GM12878 (cell line): ENCODE data around the gene ZSWIM9. TPM values are rescaled to one million over a fixed set of nuclear protein-coding genes. Genes with fewer than 3 reads are reported as not detected.

Source experiments
- ATF7 ChIP-seq: fragments of 450-650 bp; IDR thresholded peaks from 2 replicates; pipeline ENCODE4 v1.6.1; 2016; ENCODE audit warnings: low read depth, mild to moderate bottlenecking
- BRCA1 ChIP-seq: IDR thresholded peaks from 2 replicates; pipeline ENCODE4 v1.6.1; 2011; ENCODE audit warnings: low read depth, low read length, improper control_type of control experiment
- CEBPB ChIP-seq, 2 experiments: fragments of 150-350 bp in 1 of 2; IDR thresholded peaks; 2 replicates each; pipeline ENCODE4 v1.6.1; 2012 to 2014; ENCODE audit warnings: low read depth in 2 of 2, low read length in 2 of 2, borderline replicate concordance in 1 of 2, inconsistent platforms in 1 of 2
- EED ChIP-seq: sonication (generic); IDR thresholded peaks from 2 replicates; pipeline ENCODE4 v1.6.1; 2016; ENCODE audit warnings: antibody characterized with exemption, low read depth
- EP300 ChIP-seq, 2 experiments: fragments of 150-350 bp in 1 of 2; IDR thresholded peaks; 2 replicates each; pipeline ENCODE4 v1.6.1; 2011 to 2012; ENCODE audit warnings: low read depth in 2 of 2, low read length in 2 of 2, borderline replicate concordance in 1 of 2, improper control_type of control experiment in 1 of 2, inconsistent platforms in 1 of 2; ENCODE audit not compliant: control insufficient read depth in 1 of 2
- FOXK2 ChIP-seq: fragments of 450-650 bp; IDR thresholded peaks from 2 replicates; pipeline ENCODE4 v1.6.1; 2017; ENCODE audit warnings: mild to moderate bottlenecking, moderate library complexity
- IRF4 ChIP-seq: IDR thresholded peaks from 2 replicates; pipeline ENCODE4 v1.6.1; 2011; ENCODE audit warnings: low read depth, low read length
- KLF5 ChIP-seq: fragments of 450-650 bp; IDR thresholded peaks from 2 replicates; pipeline ENCODE4 v1.6.1; 2014; ENCODE audit warnings: mild to moderate bottlenecking; ENCODE audit not compliant: partially characterized antibody
- MTA3 ChIP-seq: IDR thresholded peaks from 2 replicates; pipeline ENCODE4 v1.6.1; 2012; ENCODE audit warnings: low read length, inconsistent platforms, borderline replicate concordance
- NBN ChIP-seq: fragments of 450-650 bp; IDR thresholded peaks from 2 replicates; pipeline ENCODE4 v1.6.1; 2016
- PML ChIP-seq: IDR thresholded peaks from 2 replicates; pipeline ENCODE4 v1.6.1; 2012; ENCODE audit warnings: low read length, inconsistent platforms
- RFX5 ChIP-seq: IDR thresholded peaks from 2 replicates; pipeline ENCODE4 v1.6.1; 2011; ENCODE audit warnings: low read depth, low read length, improper control_type of control experiment
- SMAD5 ChIP-seq: IDR thresholded peaks from 2 replicates; pipeline ENCODE4 v1.6.1; 2016; ENCODE audit warnings: antibody characterized with exemption, low read depth
- SMARCA5 ChIP-seq: fragments of 450-650 bp; IDR thresholded peaks from 2 replicates; pipeline ENCODE4 v1.6.1; 2017; ENCODE audit warnings: mild to moderate bottlenecking
- SP1 ChIP-seq: IDR thresholded peaks from one replicate; pipeline ENCODE4 v1.6.1; 2011; ENCODE audit warnings: low read depth, low read length
- SRF ChIP-seq, 2 experiments: IDR thresholded peaks; 2 replicates each; pipeline ENCODE4 v1.6.1; 2011; ENCODE audit warnings: low read depth in 2 of 2, low read length in 2 of 2, mild to moderate bottlenecking in 1 of 2, moderate library complexity in 1 of 2
- TAF1 ChIP-seq: IDR thresholded peaks from 2 replicates; pipeline ENCODE4 v1.6.1; 2011; ENCODE audit warnings: mild to moderate bottlenecking, low read depth, low read length, borderline replicate concordance
- TCF7 ChIP-seq: IDR thresholded peaks from 2 replicates; pipeline ENCODE4 v1.6.1; 2014; ENCODE audit warnings: antibody characterized with exemption, borderline replicate concordance
- polyA plus RNA-seq, 11 experiments: library from polyadenylated mRNA; depleted of rRNA in 4 of 11; unstranded in 6 of 11; stranded (reverse) in 5 of 11; fragments of >200 nt; fragmentation: Nextera tagmentation in 4 of 11; fragmentation: Illumina TruSeq in 1 of 11; extraction: Ambion mirVana in 4 of 11; extraction: Trizol in 1 of 11; gene quantifications; 1 replicate in 1 of 11; 2 replicates in 10 of 11; pipeline versions ENCODE4 v1.2.1 to v1.2.3, GENCODE V29; 2011 to 2016; ENCODE audit warnings: inconsistent platforms in 2 of 11, missing spikeins in 2 of 11, low read depth in 1 of 11
- total RNA-seq, 4 experiments: library from RNA; depleted of rRNA in 3 of 4; stranded (reverse); fragments of >200 nt in 3 of 4; fragmentation: Illumina TruSeq in 1 of 4; extraction: Trizol in 1 of 4; gene quantifications; 2 replicates each; pipeline versions ENCODE4 v1.2.1 to v1.2.3, GENCODE V29; 2013 to 2021
- TF ChIP-seq, protein P1 (sequence below): IDR thresholded peaks from 2 replicates; pipeline ENCODE4 v1.6.1; 2012; ENCODE audit warnings: mild to moderate bottlenecking, low read depth, low read length
- TF ChIP-seq, protein P2 (sequence below): IDR thresholded peaks from 2 replicates; pipeline ENCODE4 v1.6.1; 2012; ENCODE audit warnings: low read depth, low read length, improper control_type of control experiment
- TF ChIP-seq, protein P3 (sequence below): IDR thresholded peaks from 2 replicates; pipeline ENCODE4 v1.6.1; 2011; ENCODE audit warnings: mild to moderate bottlenecking, low read depth, low read length, moderate library complexity; ENCODE audit not compliant: insufficient replicate concordance
- TF ChIP-seq, protein P4 (sequence below), 3 experiments: IDR thresholded peaks in 2 of 3; conservative IDR thresholded peaks in 1 of 3; 2 replicates each; pipeline ENCODE4 v1.5.1; 2011; ENCODE audit warnings: low read depth in 3 of 3, low read length in 3 of 3, mild to moderate bottlenecking in 3 of 3, control low read depth in 2 of 3, moderate library complexity in 2 of 3, inconsistent platforms in 1 of 3, mixed read lengths in 1 of 3; ENCODE audit not compliant: control insufficient read depth in 2 of 3, insufficient read depth in 1 of 3; ENCODE audit errors: extremely low read depth in 1 of 3
- TF ChIP-seq, protein P5 (sequence below): IDR thresholded peaks from 2 replicates; pipeline ENCODE4 v1.6.1; 2011; ENCODE audit warnings: low read depth, mild to moderate bottlenecking, low read length, moderate library complexity, borderline replicate concordance; ENCODE audit errors: extremely low read depth

Gene ZSWIM9
- total and polyA plus RNA-seq, 10 of the 15 experiments (the other 5 are each of a cell fraction or from before 2014, with no cell fraction given) = 0.29 to 6.2 (median 1.4) TPM; not detected in 1

DNA sequence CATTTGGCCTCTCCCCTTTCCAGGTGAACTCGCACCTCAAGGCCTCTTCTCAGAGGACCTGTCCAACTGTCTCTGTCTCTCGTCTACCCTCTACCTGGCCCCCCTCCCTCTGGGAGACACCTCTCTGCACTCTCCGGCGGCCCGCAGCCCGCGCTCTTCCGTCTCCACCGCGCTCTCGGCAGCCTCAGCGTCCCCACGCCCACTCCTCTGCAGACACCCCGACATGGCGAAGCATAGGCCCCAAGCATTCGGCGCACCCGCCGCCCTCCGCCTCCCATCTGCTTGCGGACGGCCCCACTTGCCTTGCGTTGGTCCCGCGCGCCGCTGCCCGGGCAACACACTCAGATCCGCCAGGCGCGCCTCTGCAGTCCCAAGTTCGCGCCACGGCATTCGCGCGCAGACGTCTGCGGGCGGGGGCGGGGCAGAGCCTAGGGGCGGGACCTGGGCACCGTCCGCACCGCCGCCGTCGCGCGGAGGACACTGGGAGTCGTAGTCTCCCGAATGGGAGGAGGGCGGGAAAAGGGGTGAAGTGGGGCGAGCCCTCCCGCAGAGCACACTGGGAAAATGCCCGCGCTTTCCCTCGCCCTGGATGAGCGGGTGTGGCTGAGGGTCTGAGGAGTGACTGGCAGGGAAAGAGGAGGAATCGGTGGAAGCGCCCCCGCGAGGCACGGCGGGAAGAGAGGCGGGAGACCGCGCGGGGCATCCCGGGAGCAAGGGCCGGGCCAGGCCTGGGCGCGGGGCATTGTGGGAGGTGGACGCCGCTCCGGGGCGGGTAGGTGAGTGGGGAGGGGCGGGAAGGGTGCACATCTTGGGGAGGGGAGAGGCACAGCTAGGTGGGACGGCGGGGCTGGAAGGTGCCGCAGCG lies at the start of gene ZSWIM9, which contains the start of gene LIG1 (continued):
- TF ChIP-seq, protein P1, sequence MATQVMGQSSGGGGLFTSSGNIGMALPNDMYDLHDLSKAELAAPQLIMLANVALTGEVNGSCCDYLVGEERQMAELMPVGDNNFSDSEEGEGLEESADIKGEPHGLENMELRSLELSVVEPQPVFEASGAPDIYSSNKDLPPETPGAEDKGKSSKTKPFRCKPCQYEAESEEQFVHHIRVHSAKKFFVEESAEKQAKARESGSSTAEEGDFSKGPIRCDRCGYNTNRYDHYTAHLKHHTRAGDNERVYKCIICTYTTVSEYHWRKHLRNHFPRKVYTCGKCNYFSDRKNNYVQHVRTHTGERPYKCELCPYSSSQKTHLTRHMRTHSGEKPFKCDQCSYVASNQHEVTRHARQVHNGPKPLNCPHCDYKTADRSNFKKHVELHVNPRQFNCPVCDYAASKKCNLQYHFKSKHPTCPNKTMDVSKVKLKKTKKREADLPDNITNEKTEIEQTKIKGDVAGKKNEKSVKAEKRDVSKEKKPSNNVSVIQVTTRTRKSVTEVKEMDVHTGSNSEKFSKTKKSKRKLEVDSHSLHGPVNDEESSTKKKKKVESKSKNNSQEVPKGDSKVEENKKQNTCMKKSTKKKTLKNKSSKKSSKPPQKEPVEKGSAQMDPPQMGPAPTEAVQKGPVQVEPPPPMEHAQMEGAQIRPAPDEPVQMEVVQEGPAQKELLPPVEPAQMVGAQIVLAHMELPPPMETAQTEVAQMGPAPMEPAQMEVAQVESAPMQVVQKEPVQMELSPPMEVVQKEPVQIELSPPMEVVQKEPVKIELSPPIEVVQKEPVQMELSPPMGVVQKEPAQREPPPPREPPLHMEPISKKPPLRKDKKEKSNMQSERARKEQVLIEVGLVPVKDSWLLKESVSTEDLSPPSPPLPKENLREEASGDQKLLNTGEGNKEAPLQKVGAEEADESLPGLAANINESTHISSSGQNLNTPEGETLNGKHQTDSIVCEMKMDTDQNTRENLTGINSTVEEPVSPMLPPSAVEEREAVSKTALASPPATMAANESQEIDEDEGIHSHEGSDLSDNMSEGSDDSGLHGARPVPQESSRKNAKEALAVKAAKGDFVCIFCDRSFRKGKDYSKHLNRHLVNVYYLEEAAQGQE = no peak
- TF ChIP-seq PML (no peak), FOXK2 (no peak), CEBPB (IDR thresholded peaks at IDR 0.05; ENCODE audit: borderline replicate concordance in 1 of 2, low read depth in 2 of 2, low read length in 2 of 2) (no peak), SP1 (no peak), KLF5 (peak; percentile 38), TCF7 (no peak), EP300 (IDR thresholded peaks at IDR 0.05; ENCODE audit: borderline replicate concordance in 1 of 2, control insufficient read depth in 1 of 2, low read depth in 2 of 2, low read length in 2 of 2) (0 out of 4 replicates have a peak, but pooled peaks of 1 of the 2 experiments have one; percentile 28), SMAD5 (peak; percentile 44; the same call in 1 of the 2 replicates), BRCA1 (no peak), NBN (peak; percentile 58), IRF4 (no peak), MTA3 (no peak), RFX5 (no peak), EED (peak; percentile 47; the same call in 1 of the 2 replicates), ATF7 (peak; percentile 20; the same call in 1 of the 2 replicates), SMARCA5 (peak; percentile 91), SRF (IDR thresholded peaks at IDR 0.05; ENCODE audit: low read depth in 2 of 2, low read length in 2 of 2) (0 out of 4 replicates have a peak, but pooled peaks of 1 of the 2 experiments have one; percentile 44), TAF1 (peak; percentile 23; the same call in 1 of the 2 replicates)
- TF ChIP-seq, protein P2, sequence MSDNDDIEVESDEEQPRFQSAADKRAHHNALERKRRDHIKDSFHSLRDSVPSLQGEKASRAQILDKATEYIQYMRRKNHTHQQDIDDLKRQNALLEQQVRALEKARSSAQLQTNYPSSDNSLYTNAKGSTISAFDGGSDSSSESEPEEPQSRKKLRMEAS = peak; percentile 55; the same call in 1 of the 2 replicates
- TF ChIP-seq, protein P3, sequence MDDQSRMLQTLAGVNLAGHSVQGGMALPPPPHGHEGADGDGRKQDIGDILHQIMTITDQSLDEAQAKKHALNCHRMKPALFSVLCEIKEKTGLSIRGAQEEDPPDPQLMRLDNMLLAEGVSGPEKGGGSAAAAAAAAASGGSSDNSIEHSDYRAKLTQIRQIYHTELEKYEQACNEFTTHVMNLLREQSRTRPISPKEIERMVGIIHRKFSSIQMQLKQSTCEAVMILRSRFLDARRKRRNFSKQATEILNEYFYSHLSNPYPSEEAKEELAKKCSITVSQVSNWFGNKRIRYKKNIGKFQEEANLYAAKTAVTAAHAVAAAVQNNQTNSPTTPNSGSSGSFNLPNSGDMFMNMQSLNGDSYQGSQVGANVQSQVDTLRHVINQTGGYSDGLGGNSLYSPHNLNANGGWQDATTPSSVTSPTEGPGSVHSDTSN = peak; percentile 49
- TF ChIP-seq, protein P4, sequence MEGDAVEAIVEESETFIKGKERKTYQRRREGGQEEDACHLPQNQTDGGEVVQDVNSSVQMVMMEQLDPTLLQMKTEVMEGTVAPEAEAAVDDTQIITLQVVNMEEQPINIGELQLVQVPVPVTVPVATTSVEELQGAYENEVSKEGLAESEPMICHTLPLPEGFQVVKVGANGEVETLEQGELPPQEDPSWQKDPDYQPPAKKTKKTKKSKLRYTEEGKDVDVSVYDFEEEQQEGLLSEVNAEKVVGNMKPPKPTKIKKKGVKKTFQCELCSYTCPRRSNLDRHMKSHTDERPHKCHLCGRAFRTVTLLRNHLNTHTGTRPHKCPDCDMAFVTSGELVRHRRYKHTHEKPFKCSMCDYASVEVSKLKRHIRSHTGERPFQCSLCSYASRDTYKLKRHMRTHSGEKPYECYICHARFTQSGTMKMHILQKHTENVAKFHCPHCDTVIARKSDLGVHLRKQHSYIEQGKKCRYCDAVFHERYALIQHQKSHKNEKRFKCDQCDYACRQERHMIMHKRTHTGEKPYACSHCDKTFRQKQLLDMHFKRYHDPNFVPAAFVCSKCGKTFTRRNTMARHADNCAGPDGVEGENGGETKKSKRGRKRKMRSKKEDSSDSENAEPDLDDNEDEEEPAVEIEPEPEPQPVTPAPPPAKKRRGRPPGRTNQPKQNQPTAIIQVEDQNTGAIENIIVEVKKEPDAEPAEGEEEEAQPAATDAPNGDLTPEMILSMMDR (IDR thresholded peaks at IDR 0.05 in 2 of 3, conservative IDR thresholded peaks at IDR 0.05 in 1 of 3; ENCODE audit: control insufficient read depth in 2 of 3, extremely low read depth in 1 of 3, insufficient read depth in 1 of 3, low read depth in 3 of 3, low read length in 3 of 3) = no peak
- TF ChIP-seq, protein P5, sequence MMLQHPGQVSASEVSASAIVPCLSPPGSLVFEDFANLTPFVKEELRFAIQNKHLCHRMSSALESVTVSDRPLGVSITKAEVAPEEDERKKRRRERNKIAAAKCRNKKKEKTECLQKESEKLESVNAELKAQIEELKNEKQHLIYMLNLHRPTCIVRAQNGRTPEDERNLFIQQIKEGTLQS = no peak
